Endothelial cell of umbilical vein (primary cell): Measurements from ENCODE around the gene PDSS1. TPM values are rescaled to one million over a fixed set of nuclear protein-coding genes. Genes with fewer than 3 reads are reported as not detected.

Experiments used
- BruUV-seq: library from RNA; stranded (reverse); fragments of 400-500 nt; replicated peaks from 2 replicates; lab custom pipeline; 2021; lab: Mats Ljungman, UMichigan
- CTCF ChIA-PET: fragments of 300-600, 350-600 bp; sonication (Branson Sonifier 250); formaldehyde crosslinking; loops from one replicate; lab custom pipeline; 2021; ENCODE audit warnings: antibody characterized with exemption, inconsistent platforms; lab: Charles Lee
- POLR2A ChIA-PET: fragments of 300-600, 350-600 bp; sonication (Branson Sonifier 250); formaldehyde crosslinking; loops from one replicate; lab custom pipeline; 2021; ENCODE audit warnings: antibody characterized with exemption, inconsistent platforms; lab: Charles Lee
- DNase-seq: peaks from one replicate; pipeline ENCODE4 v3.0.0-alpha.2; 2011; ENCODE audit warnings: low read depth, low spot score
- FAIRE-seq: peaks from 2 replicates; lab custom pipeline; 2011; peaks lifted over from hg19 to GRCh38; lab: Jason Lieb, UNC
- H2AFZ ChIP-seq: 2 replicates; pipeline ENCODE4 v1.6.0; 2012; ENCODE audit warnings: low read depth, low read length, control low read depth, inconsistent platforms
- H3K27ac ChIP-seq: 2 replicates; pipeline ENCODE4 v1.5.1; 2011; ENCODE audit warnings: low read depth, mild to moderate bottlenecking, control low read depth, low read length, moderate library complexity; ENCODE audit not compliant: insufficient read depth
- H3K27me3 ChIP-seq, 2 experiments: 2 replicates each; pipeline versions ENCODE4 v1.6.0 to v1.6.1; 2011; ENCODE audit warnings: low read length in 2 of 2, mixed read lengths in 1 of 2; ENCODE audit not compliant: control insufficient read depth in 2 of 2, insufficient read depth in 2 of 2
- H3K36me3 ChIP-seq, 2 experiments: 2 replicates in 1 of 2; 3 replicates in 1 of 2; pipeline ENCODE4 v1.5.1; 2011; ENCODE audit warnings: low read length in 2 of 2, mild to moderate bottlenecking in 1 of 2, moderate library complexity in 1 of 2; ENCODE audit not compliant: control insufficient read depth in 2 of 2, insufficient read depth in 2 of 2; ENCODE audit errors: extremely low read depth in 1 of 2
- H3K4me1 ChIP-seq: 3 replicates; pipeline ENCODE4 v1.5.1; 2011; ENCODE audit warnings: mild to moderate bottlenecking, low read length; ENCODE audit not compliant: control insufficient read depth, insufficient read depth; ENCODE audit errors: extremely low read depth
- H3K4me2 ChIP-seq: 2 replicates; pipeline ENCODE4 v1.6.1; 2011; ENCODE audit warnings: low read length, control low read depth, mixed read lengths; ENCODE audit not compliant: insufficient read depth
- H3K4me3 ChIP-seq, 3 experiments: fragments of 200-600 bp in 1 of 3; sonication (generic), shearing (Covaris generic) in 1 of 3; replicated peaks in 1 of 3; 2 replicates each; pipeline ENCODE4 v1.5.1; 2011 to 2016; ENCODE audit warnings: control low read depth in 3 of 3, low read length in 3 of 3, mild to moderate bottlenecking in 2 of 3, inconsistent platforms in 1 of 3, low read depth in 1 of 3, moderate library complexity in 1 of 3; ENCODE audit not compliant: insufficient read depth in 1 of 3
- H3K79me2 ChIP-seq: 2 replicates; pipeline ENCODE4 v1.6.0; 2012; ENCODE audit warnings: low read length, inconsistent platforms; ENCODE audit not compliant: control insufficient read depth, insufficient read depth
- H3K9ac ChIP-seq: replicated peaks from 2 replicates; pipeline ENCODE3; 2011; ENCODE audit warnings: low read length, control low read depth; ENCODE audit not compliant: insufficient read depth; ENCODE audit errors: extremely low read depth
- H3K9me1 ChIP-seq: replicated peaks from 3 replicates; pipeline ENCODE4 v1.6.0; 2011; ENCODE audit warnings: mild to moderate bottlenecking, low read length; ENCODE audit not compliant: control insufficient read depth, insufficient read depth; ENCODE audit errors: extremely low read depth
- H3K9me3 ChIP-seq: replicated peaks from 2 replicates; pipeline ENCODE4 v1.5.1; 2012; ENCODE audit warnings: low read length, inconsistent platforms; ENCODE audit not compliant: control insufficient read depth, insufficient read depth
- H4K20me1 ChIP-seq: replicated peaks from 2 replicates; pipeline ENCODE3; 2011; ENCODE audit warnings: mild to moderate bottlenecking, low read length; ENCODE audit not compliant: control insufficient read depth, insufficient read depth; ENCODE audit errors: extremely low read depth
- EZH2 ChIP-seq: IDR thresholded peaks from 2 replicates; pipeline ENCODE4 v1.6.1; 2012; ENCODE audit warnings: borderline replicate concordance, low read depth, mild to moderate bottlenecking, moderate library complexity, low read length, inconsistent platforms; ENCODE audit not compliant: severe bottlenecking
- FOS ChIP-seq: IDR thresholded peaks from 2 replicates; pipeline ENCODE4 v1.6.1; 2011; ENCODE audit warnings: mild to moderate bottlenecking, low read length, moderate library complexity, borderline replicate concordance; ENCODE audit not compliant: insufficient read depth
- GATA2 ChIP-seq: IDR thresholded peaks from 2 replicates; pipeline ENCODE4 v1.7.0; 2011; ENCODE audit warnings: low read depth, mild to moderate bottlenecking, moderate library complexity, mixed read lengths, low read length; ENCODE audit not compliant: insufficient read length, insufficient read depth
- JUN ChIP-seq: IDR thresholded peaks from 2 replicates; pipeline ENCODE4 v1.6.1; 2011; ENCODE audit warnings: borderline replicate concordance, low read depth; ENCODE audit not compliant: insufficient read length, insufficient read depth
- MYC ChIP-seq: IDR thresholded peaks from one replicate; pipeline ENCODE4 v1.6.1; 2011; ENCODE audit warnings: mild to moderate bottlenecking, low read depth, low read length
- POLR2A ChIP-seq: IDR thresholded peaks from 2 replicates; pipeline ENCODE4 v1.6.1; 2012; ENCODE audit warnings: low read depth, mild to moderate bottlenecking, control low read depth, low read length
- POLR2AphosphoS5 ChIP-seq: IDR thresholded peaks from 2 replicates; pipeline ENCODE4 v1.6.1; 2012; ENCODE audit warnings: low read depth, mild to moderate bottlenecking, control low read depth, low read length, moderate library complexity; ENCODE audit not compliant: insufficient read depth
- dilution Hi-C: fragments of 300-500 bp; cut with MboI; formaldehyde crosslinking; loops from one replicate; pipeline ENCODE4 v1.15.0; 2019; ENCODE audit warnings: low sequenced_read_pairs; ENCODE audit not compliant: extremely low pct_ligation_motif_present
- intact Hi-C: fragments of 100-400 bp; cut with micrococcal nuclease; formaldehyde crosslinking; loops from one replicate; pipeline ENCODE4 v1.10.0; 2022
- polyA plus RNA-seq, 4 experiments: library from polyadenylated mRNA; depleted of rRNA in 3 of 4; stranded (reverse) in 3 of 4; unstranded in 1 of 4; fragments of >200 nt; gene quantifications; 2 replicates each; pipeline versions ENCODE4 v1.2.1 to v1.2.3, GENCODE V29; 2011 to 2012; ENCODE audit warnings: missing spikeins in 1 of 4
- total RNA-seq: library from RNA; stranded (reverse); gene quantifications from 2 replicates; pipeline ENCODE4 v1.2.3, GENCODE V29; 2021
- TF ChIP-seq, protein P1 (sequence below): IDR thresholded peaks from 2 replicates; pipeline ENCODE4 v1.6.1; 2011; ENCODE audit not compliant: insufficient read depth, insufficient read length
- TF ChIP-seq, protein P2 (sequence below), 2 donors: IDR thresholded peaks; 1 replicate in 1 of 2; 2 replicates in 1 of 2; pipeline ENCODE4 v1.5.1; 2011; ENCODE audit warnings: low read length in 2 of 2, mild to moderate bottlenecking in 2 of 2, moderate library complexity in 2 of 2, control low read depth in 1 of 2, inconsistent platforms in 1 of 2, low read depth in 1 of 2; ENCODE audit not compliant: insufficient read depth in 1 of 2; ENCODE audit errors: extremely low read depth in 1 of 2

Gene PDSS1
- total and polyA plus RNA-seq, 2 donors (not counting 3 experiments of a cell fraction or from before 2014, with no cell fraction given) = 9.1 to 11.3 TPM

DNA sequence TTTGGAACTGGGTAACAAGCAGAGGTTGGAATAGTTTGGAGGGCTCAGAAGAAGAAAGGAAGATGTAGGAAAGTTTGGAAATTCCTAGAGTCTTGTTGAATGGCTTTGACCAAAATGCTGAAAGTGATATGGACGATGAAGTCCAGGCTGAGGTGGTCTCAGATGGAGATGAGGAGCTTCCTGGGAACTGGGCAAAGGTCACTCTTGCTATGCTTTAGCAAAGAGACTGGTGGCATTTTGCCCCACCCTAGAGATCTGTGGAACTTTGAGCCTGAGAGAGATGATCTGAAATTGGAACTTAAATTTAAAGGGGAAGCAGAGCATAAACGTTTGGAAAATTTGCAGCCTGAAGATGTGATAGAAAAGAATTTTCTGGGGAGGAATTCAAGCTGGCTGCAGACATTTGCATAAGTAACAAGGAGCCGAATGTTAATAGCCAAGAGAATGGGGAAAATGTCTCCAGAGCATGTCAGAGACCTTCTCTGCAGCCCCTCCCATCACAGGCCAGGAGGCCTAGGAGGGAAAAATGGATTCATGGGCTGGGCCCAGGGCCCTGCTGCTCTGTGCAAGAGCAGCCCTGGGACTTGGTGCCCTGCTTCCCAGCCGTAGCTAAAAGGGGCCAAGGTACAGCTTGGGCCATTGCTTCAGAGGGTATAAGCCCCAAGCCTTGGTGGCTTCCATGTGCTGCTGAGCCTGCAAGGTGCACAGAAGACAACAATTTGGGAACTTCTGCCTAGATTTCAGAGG is 3.6 kb downstream of the PDSS1 start:
- CTCF ChIA-PET = interaction anchor here (1.2 kb wide), 1 partner anchor 25 kb away, joined by 4 read pairs; no protein-coding TSS in a partner anchor

More for the DNA sequence above, 3.6 kb downstream of the PDSS1 start:
- Histone ChIP-seq H4K20me1 (no peaks in the 10 kb centered on the region), H2AFZ (no peak overlapping the region), H3K9me3 (no peaks in the 10 kb centered on the region), H3K27ac (no peak overlapping the region), H3K4me1 (peaks cover 10% of the 10 kb centered on the region), H3K79me2 (peaks cover 53% of the 10 kb centered on the region), H3K9me1 (no peaks in the 10 kb centered on the region), H3K4me3 (no peak overlapping the region), H3K4me2 (no peak overlapping the region), H3K9ac (no peak overlapping the region), H3K27me3 (no peaks in the 10 kb centered on the region), H3K36me3 (no peaks in the 10 kb centered on the region)
- no peak for FAIRE-seq
- no peak for DNase-seq
- dilution Hi-C loops (no loop called here), intact Hi-C loops (no loop called here)
- TF ChIP-seq, protein P1, sequence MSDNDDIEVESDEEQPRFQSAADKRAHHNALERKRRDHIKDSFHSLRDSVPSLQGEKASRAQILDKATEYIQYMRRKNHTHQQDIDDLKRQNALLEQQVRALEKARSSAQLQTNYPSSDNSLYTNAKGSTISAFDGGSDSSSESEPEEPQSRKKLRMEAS = no peak
- TF ChIP-seq MYC = no peak
- no peak for TF ChIP-seq JUN
- TF ChIP-seq POLR2AphosphoS5 = no peak
- TF ChIP-seq POLR2A = no peak
- no peak for TF ChIP-seq EZH2
- TF ChIP-seq FOS = no peak
- TF ChIP-seq, protein P2, sequence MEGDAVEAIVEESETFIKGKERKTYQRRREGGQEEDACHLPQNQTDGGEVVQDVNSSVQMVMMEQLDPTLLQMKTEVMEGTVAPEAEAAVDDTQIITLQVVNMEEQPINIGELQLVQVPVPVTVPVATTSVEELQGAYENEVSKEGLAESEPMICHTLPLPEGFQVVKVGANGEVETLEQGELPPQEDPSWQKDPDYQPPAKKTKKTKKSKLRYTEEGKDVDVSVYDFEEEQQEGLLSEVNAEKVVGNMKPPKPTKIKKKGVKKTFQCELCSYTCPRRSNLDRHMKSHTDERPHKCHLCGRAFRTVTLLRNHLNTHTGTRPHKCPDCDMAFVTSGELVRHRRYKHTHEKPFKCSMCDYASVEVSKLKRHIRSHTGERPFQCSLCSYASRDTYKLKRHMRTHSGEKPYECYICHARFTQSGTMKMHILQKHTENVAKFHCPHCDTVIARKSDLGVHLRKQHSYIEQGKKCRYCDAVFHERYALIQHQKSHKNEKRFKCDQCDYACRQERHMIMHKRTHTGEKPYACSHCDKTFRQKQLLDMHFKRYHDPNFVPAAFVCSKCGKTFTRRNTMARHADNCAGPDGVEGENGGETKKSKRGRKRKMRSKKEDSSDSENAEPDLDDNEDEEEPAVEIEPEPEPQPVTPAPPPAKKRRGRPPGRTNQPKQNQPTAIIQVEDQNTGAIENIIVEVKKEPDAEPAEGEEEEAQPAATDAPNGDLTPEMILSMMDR (IDR thresholded peaks at IDR 0.05; ENCODE audit: extremely low read depth in 1 of 2, insufficient read depth in 1 of 2, low read depth in 1 of 2, low read length in 2 of 2) = no peak
- TF ChIP-seq GATA2 = no peak
- POLR2A ChIA-PET = no interaction called here
- no TSS peak for BruUV-seq
